8988T (cell line): ENCODE measurements around the gene DNAH3.
"Not testable (repeated sequence)": the region's sequence is repeated elsewhere in the genome, so short reads cannot be mapped to it uniquely, and the experiment has no call there.

Experiments
- DNase-seq: peaks from one replicate; pipeline ENCODE4 v3.0.0; 2011

Gene DNAH3

GRCh38 chr16:21166561-21166961 is 15.9 kb upstream of the DNAH3 start:
- no peak for DNase-seq

- DNase-seq: no peak
Observed at GRCh38 chr16:21164521-21165168, 14.0 kb upstream of the DNAH3 start.

- DNase-seq: no peak
Observed at GRCh38 chr16:21163576-21163975, 12.9 kb upstream of the DNAH3 start.

- DNase-seq: no peak
Observed at GRCh38 chr16:21162661-21163151, 12.1 kb upstream of the DNAH3 start.

GRCh38 chr16:21161211-21161610 is 10.6 kb upstream of the DNAH3 start:
- DNase-seq: no peak

- no peak for DNase-seq
Observed at GRCh38 chr16:21160276-21160675, 9.6 kb upstream of the DNAH3 start.

- DNase-seq: no peak
Observed at GRCh38 chr16:21159281-21159951, 8.8 kb upstream of the DNAH3 start.

- peak; percentile 58 for DNase-seq
Observed at GRCh38 chr16:21158208-21159110, 7.8 kb upstream of the DNAH3 start, which contains the start of gene LDAF1. Gene LDAF1, plus strand, starts transcription at chr16:21158674. Its CDS starts 2,509 bp downstream, at chr16:21161183.

GRCh38 chr16:21157632-21158031 is 7.0 kb upstream of the DNAH3 start:
- no peak for DNase-seq

- DNase-seq: peak; percentile 44
Observed at GRCh38 chr16:21156767-21157467, 6.3 kb upstream of the DNAH3 start.

- not testable (repeated sequence) for DNase-seq
Observed at GRCh38 chr16:21156011-21156410, 5.4 kb upstream of the DNAH3 start.

- DNase-seq: not testable (repeated sequence)
Observed at GRCh38 chr16:21153124-21153729, 2.6 kb upstream of the DNAH3 start.

GRCh38 chr16:21152160-21153030 is 1.7 kb upstream of the DNAH3 start:
- DNase-seq: not testable (repeated sequence)

- no peak for DNase-seq
Observed at GRCh38 chr16:21145738-21146137, 4.9 kb downstream of the DNAH3 start.

- DNase-seq: no peak
Observed at GRCh38 chr16:21134053-21134452, 16.6 kb downstream of the DNAH3 start.

GRCh38 chr16:21130811-21131210 is 19.8 kb downstream of the DNAH3 start:
- no peak for DNase-seq

GRCh38 chr16:21128991-21129390 is 21.7 kb downstream of the DNAH3 start:
- no peak for DNase-seq

GRCh38 chr16:21126518-21126917 is 24.1 kb downstream of the DNAH3 start:
- DNase-seq: no peak

- DNase-seq: no peak
Observed at GRCh38 chr16:21125191-21125590, 25.5 kb downstream of the DNAH3 start.

GRCh38 chr16:21120976-21121520 is 29.6 kb downstream of the DNAH3 start:
- no peak for DNase-seq

GRCh38 chr16:21117567-21117966 is 33.1 kb downstream of the DNAH3 start:
- DNase-seq: no peak
